UCSD-AML1 (cell line): ENCODE data around the gene DEFB119.
"Not testable (repeated sequence)": the region's sequence is repeated elsewhere in the genome, so short reads cannot be mapped to it uniquely, and the experiment has no call there.

ENCODE experiments used
- DNase-seq: peaks from one replicate; lab custom pipeline; 2025; ENCODE audit not compliant: unreplicated experiment; lab: John Stamatoyannopoulos, UW

Gene DEFB119, protein sequence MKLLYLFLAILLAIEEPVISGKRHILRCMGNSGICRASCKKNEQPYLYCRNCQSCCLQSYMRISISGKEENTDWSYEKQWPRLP

DNA sequence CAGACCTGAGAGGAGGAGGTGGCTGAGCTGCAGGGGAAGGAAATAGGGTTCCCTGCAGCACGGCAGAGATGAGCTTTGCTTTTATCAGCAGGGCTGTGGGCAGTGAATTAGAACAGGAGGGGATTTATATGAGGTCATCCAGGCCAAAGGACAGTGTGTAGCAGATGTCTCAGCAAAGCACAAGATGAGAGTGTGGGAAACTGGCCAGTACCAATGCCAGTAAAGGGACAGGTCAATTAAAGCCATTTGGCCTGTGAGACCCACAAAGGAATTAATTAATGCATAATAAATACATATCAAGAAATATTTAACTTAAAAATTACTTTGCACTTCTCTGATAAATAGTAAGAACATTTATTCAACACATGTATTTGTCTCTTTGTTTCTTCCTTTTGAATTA lies at the start of gene DEFB119:
DEFB119 (minus strand) TSS at position 101 of the 400 bp plus-strand sequence. CDS start 107 bp downstream, outside the sequence.
- DNase-seq = no peak

DNA sequence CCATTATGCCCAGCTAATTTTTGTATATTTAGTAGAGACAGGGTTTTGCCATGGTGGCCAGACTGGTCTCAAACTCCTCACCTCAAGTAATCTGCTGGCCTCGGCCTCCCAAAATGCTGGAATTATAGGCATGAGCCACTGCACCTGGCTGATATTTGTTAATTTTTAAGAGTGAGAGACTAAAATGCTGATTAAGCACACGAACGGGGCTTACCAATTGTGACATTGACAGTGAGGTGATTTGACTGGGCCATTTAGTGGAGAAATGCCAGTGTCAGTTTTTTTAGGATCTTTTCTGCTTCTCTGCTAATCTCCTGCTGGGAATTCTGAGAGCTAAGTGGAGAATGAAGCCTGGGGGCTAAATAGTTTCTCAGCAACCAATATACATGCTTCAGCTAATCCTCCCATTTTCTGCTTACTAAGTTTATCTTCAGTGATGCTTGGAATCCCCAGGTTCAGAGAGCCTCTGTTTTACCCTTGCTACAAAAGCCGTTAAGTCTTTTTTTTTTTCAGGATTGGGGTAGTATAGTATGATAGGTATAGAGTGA lies 40.3 kb upstream of the DEFB119 start:
- no peak for DNase-seq

DNA sequence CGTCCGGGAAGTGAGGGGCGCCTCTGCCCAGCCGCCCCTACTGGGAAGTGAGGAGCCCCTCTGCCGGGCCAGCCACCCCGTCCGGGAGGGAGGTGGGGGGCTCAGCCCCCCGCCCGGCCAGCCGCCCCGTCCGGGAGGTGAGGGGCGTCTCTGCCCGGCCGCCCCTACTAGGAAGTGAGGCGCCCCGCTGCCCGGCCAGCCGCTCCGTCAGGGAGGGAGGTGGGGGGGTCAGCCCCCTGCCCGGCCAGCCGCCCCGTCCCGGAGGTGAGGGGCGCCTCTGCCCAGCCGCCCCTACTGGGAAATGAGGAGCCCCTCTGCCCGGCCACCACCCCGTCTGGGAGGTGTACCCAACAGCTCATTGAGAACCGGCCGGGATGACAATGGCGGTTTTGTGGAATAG lies 37.2 kb upstream of the DEFB119 start:
- DNase-seq = not testable (repeated sequence)

DNA sequence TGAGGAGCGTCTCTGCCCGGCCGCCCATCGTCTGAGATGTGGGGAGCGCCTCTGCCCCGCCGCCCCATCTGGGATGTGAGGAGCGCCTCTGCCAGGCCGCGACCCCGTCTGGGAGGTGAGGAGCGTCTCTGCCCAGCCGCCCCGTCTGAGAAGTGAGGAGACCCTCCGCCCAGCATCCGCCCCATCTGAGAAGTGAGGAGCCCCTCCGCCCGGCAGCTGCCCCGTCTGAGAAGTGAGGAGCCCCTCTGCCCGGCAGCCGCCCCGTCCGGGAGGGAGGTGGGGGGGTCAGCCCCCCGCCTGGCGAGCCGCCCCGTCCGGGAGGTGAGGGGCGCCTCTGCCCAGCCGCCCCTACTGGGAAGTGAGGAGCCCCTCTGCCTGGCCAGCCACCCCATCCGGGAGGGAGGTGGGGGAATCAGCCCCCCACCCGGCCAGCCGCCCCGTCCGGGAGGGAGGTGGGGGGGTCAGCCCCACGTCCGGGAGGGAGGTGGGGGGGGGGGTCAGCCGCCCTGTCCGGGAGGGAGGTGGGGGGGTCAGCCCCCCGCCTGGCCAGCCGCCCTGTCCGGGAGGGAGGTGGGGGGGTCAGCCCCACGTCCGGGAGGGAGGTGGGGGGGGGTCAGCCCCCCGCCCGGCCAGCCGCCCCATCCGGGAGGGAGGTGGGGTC lies 36.6 kb upstream of the DEFB119 start:
- not testable (repeated sequence) for DNase-seq

DNA sequence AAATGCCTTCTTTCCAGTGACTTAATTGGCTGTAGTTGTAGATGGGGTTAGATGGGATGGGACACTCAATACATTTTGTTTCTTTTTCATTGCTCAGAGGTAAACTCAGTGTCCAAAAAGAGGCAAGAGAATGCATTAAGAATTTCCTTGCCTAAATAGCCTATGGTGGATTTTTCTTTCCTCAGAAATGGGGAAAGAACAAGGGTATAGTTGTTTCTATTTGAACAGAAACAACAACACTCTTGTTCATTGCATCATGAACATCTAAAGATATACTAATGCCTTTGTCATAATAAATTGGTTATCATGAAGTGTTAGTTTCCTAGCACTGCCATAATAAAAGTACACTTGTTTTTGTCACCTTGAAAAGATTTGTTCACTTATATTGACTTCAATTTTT lies 35.4 kb upstream of the DEFB119 start:
- DNase-seq = no peak

DNA sequence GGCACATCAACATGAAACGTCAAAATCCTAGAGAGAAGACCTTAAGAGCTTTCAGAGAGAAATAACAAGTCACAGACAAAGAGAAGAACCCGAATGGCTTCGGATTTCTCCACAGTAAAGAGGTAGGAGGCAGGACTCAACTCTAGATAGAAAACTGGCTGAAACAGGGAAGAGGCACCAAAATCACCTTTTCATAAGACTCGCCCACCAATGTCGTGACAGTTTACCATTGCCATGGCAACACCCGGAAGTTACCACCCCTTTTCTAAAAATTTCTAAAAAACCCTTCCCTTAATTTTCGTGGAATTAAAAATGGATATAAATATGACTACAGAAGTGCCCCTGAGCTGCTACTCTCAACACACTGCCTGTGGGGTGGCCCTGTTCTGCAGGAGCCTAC lies 27.9 kb upstream of the DEFB119 start:
- no peak for DNase-seq

DNA sequence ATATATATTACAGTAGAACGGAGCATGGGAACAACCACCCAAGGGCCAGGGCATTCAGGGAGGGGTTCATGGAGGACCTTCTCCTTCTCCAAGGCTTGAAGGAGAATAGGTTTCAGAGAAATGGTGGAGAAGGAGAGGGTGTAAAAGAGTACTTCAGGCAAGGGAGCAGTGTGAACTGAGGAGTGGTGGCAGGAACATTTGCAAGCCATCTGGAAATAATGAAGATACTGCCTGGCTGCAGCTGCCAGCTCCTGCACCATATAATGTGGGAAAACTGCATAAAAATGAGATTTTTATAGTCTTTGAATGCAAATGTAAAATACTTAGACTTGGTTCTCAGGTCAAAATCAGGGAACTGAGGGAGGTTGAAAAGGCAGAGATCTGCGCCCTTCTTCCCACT lies 25.3 kb upstream of the DEFB119 start:
- DNase-seq = no peak

DNA sequence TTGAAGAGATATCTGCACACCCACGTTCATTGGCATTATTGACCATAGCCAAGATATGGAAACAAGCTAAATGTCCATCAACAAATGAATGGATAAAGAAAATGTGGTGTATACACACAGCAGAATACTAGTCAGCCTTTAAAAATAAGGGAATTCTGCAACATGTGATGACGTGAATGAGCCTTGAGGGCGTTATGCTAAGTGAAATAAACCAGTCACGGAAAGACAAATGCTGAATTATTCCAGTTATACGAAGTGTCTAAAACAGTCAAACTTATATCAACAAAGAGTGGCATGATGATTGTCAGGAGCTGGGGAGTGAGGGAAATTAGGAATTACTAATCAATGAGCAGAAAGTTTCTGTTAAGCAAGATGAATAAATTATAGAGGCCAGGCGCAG lies 24.0 kb upstream of the DEFB119 start:
- no peak for DNase-seq

DNA sequence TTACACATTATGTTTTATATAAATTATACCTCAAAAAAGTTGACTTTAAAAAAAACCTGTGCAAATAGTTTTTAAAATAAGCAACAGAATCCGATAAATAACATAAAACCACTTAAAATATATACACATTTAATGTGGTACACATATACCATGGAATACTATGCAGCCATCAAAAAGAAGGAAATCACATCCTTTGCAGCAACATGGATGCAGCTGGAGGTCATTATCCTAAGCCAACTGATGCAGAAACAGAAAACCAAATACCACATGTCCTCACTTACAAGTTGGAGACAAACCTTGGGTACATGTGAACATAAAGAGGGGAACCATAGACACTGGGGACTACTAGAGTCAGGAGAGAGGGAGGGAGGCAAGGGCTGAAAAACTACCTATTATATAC lies 19.6 kb upstream of the DEFB119 start:
- DNase-seq = no peak

DNA sequence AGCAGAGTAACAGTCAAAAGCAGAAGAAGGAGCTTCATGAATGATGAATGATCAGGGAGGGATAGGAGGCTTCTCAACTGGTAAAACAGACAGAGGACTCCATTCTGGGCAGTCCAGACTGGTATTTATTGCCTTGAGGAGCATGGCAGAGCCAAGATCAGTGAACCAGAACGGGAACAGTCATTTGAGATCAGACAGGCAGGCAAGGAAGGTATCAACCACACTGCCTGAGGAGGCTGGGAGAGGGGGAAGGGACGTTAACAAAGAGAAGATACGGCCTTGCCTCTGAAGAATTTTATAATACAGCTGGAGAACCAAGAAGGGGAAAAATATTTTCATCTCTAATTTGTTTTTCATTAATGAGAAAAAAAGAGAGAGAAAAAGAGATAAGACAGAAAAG lies 15.7 kb upstream of the DEFB119 start, which contains the start of gene DEFB121:
DEFB121 (minus strand) TSS at position 101 of the 400 bp plus-strand sequence; CDS start at position 38, 63 bp downstream.
- no peak for DNase-seq

DNA sequence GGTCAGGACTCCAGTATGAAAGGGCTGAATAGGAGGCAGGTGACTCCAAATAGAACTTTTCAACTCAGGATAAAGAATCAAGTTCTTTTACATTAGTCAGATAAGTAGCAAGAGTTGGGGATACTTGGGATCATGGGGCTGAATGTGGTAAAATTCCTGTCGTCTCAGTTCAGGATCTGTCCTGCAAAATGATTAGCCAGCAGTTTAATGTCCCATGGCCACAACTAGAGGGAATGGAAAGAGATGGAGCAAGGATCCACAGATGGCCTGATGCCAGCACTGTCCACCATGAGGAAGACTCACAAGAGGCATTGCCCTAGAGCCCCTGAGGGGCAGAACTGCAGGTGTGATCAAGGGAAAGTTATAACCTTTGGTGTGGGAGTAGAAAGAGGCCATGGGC lies 13.5 kb upstream of the DEFB119 start:
- no peak for DNase-seq

DNA sequence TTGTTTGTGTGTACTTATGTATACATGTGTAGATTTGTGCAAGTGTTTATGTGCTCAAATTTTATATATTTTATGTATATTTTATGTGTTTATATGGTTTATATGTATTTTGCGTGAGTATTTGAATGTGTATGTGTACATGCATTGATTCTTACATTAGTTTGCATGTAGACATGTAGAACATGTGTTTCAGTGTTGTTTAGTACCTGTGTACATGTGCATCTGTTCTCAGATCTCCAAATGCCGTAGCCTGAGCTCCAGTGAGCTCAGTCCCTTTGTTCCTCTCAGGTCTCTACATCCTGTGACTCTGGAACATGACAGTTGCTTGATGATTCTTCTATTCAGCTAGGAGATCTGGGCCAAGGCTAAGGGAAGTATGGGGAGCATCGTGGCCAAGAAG lies 4.5 kb upstream of the DEFB119 start:
- no peak for DNase-seq

DNA sequence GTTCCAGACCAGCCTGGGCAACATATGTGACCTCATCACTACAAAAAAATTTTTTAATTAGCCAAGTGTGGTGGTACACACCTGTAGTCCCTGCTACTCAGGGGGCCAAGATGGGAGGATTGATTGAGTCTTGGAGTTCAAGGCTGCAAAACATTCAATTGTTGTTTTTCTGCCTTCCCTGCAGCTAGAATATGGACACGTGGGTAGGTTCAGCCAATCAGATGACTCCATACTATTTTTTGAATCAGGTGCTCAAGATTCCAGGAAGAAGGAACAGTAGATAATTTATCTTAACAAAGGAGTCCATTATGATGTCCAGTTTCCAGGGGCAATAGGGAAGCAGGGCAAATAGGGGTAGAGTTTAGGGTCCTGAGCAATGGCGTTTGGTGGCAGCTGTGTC lies 2.4 kb upstream of the DEFB119 start:
- no peak for DNase-seq

DNA sequence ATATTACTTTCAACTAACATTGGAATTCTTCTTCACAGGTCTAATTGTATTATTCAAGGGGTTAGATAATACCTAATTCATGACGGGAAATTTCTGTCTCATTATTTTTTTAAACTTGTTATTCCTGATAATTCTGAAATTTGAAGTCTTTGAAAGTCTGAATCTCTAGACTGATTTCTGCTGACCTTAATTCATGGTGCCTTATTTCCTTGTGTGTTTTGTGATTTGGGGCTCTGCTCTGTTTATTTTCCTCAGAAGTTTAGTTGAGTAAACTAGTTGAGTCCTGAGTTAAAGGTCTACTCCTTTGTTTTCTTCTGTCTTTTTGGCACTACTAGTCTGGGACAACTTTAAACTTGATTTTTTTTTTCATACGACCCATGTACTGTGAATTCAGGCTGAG lies 16.0 kb downstream of the DEFB119 start:
- DNase-seq = no peak

DNA sequence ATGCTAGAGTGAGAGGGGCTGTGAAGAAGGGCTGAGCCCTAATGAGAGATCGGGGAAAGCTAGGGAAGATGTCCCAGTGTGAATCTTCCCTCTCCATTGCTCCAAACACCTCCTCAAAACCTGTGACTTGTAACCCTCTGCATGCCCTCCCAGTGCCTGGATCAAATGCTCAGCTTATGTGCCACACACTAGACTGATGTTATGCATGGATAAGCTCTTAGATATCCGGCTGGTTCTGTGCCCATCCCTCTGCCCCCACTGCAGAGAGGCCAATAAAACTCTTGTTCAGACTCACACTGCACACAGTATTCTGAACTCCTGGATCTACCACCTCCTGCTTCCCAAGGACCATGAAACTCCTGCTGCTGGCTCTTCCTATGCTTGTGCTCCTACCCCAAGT lies 22.1 kb downstream of the DEFB119 start, which contains the start of gene DEFB118:
DEFB118 (plus strand) TSS at position 301 of the 400 bp plus-strand sequence; CDS start at position 351, 50 bp downstream.
- DNase-seq = no peak

DNA sequence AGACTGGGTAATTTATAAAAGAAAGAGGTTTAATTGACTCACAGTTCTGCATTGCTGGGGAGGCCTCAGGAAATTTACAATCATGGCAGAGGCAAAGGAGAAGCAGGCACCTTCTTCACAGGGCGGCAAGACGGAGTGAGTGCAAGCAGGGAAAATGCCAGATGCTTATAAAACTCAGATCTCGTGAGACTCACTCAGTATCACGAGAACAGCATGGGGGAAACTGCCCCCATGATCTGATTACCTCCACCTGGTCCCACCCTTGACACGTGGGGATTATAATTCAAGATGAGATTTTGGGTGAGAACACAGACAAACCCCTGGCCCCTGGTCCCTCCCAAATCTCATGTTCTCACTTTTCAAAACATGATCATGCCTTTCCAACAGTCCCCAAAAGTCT lies 26.1 kb downstream of the DEFB119 start:
- not testable (repeated sequence) for DNase-seq

DNA sequence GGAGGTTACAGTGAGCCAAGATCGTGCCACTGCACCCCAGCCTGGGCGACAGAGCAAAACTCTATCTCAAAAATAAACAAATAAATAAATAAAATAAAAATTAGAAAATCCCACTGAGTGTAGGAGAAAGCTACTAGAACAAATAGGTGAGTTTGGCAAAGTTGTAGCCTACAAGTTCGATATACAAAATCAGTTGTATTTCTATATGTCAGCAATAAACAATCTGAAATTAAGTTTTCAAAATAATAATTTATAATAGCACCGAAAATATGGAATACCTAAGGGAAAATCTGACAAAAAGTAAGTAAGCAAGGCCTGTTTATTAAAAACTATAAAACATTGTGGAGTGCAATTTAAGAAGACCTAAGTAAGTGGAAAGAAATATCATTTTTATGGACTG lies 27.1 kb downstream of the DEFB119 start:
- no peak for DNase-seq

DNA sequence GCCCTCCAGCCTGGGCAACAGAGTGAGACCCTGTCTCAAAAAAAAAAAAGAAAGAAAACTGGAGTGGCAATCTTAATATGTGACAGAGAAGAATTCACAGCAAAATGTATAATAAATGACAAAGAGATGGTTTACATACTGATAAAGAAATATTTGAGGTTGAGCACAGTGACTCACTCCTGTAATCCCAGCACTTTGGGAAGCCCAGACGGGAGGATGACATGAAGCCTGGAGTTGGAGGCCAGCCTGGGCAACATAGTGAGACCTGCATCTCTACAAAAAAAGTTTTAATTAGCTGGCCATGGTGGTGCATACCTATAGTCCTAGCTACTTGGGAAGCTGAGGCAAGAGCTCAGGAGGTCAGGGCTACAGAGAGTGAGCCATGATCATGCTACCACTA lies 34.4 kb downstream of the DEFB119 start:
- DNase-seq = no peak

DNA sequence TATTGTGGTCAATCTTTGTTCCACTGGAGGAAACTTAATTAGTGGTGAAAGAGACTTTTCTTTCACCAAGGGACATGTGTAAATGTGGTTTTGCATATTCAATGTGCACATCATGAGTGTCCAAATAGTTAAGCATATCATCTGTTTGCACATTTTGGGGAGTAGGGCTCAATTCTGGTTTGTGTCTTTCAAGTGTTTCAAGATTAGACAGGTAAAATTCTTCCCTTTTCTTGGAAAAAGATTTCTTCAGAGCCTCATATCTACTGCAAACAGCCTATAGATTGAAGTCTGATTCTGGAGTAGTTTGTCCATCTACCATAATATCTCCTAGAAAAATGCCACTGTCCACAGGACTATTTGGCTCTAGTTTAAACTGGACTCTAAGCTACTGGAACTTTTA lies 48.9 kb downstream of the DEFB119 start:
- DNase-seq = no peak

DNA sequence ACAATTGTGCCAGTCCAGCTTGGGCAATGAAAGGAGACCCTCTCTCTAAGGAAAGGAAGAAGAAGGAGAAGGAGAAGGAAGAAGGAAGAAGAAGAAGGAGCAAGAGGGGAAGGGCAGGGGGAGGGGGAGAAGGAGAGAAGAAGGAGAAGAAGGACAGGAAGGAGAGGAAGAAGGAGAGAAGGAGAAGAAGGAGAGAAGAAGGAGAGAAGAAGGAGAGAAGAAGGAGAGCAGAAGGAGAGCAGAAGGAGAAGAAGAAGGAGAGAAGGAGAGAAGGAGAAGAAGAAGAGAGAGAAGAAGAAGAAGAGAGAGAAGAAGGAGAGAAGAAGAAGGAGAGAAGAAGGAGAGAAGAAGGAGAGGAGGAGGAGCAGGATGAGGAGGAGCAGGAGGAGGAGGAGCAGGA lies 59.5 kb downstream of the DEFB119 start:
- DNase-seq = no peak
